HT-29 (cell line): ENCODE data around the gene POLR3A. TPM values are rescaled to one million over a fixed set of nuclear protein-coding genes. Genes with fewer than 3 reads are reported as not detected.

ENCODE experiments used
- small RNA-seq: library from RNA; depleted of rRNA; stranded (forward); fragments of <200 nt; gene quantifications from one replicate; pipeline ENCODE3, GENCODE V24; 2014
- total RNA-seq: library from RNA; depleted of rRNA; stranded (reverse); fragments of >200 nt; shearing (Covaris generic); gene quantifications from 2 replicates; pipeline ENCODE4 v1.2.3, GENCODE V29; 2014; rRNA removed

The POLR3A gene
- total RNA-seq, 1 experiment from 2014 or later = 9.1 TPM

Small RNA genes within 50 kb of the gene (small RNA-seq; reads per million reads assigned to genes)
- not detected for gene RF00017

Other genes starting within 250 kb of the POLR3A start
- 17.9 and 24.9 TPM in 2 replicates for gene DLG5, start 102.8 kb downstream of the POLR3A start, total RNA-seq
- 1,405 and 1,622 TPM in 2 replicates for gene RPS24, start 4.3 kb upstream of the POLR3A start, total RNA-seq